Common myeloid progenitor, CD34-positive (primary cell): ENCODE results near the gene PEMT.
A peak's percentile ranks its signal among the peaks of the same experiment; 100 is the strongest.

Experiments used
- CTCF ChIA-PET: fragments of 350-600 bp; sonication (Branson Sonifier 250); formaldehyde crosslinking; loops from one replicate; lab custom pipeline; 2021; ENCODE audit warnings: antibody characterized with exemption; lab: Charles Lee
- POLR2A ChIA-PET: fragments of 350-600 bp; sonication (Branson Sonifier 250); formaldehyde crosslinking; loops from one replicate; lab custom pipeline; 2021; ENCODE audit warnings: antibody characterized with exemption; lab: Charles Lee
- DNase-seq, 3 donors: peaks; one replicate each; pipeline versions ENCODE4 v3.0.0 to v3.0.0-alpha.2; 2013
- H3K27ac ChIP-seq, 2 experiments: 1 replicate in 1 of 2; 2 replicates in 1 of 2; pipeline ENCODE4 v1.7.0; 2013; ENCODE audit warnings: inconsistent platforms in 2 of 2, low read length in 2 of 2, mild to moderate bottlenecking in 2 of 2, low read depth in 1 of 2, moderate library complexity in 1 of 2; ENCODE audit not compliant: severe bottlenecking in 2 of 2, insufficient read depth in 1 of 2, poor library complexity in 1 of 2
- H3K27me3 ChIP-seq, 5 experiments: replicated peaks in 2 of 5; 1 replicate in 3 of 5; 2 replicates in 2 of 5; pipeline versions ENCODE4 v1.6.1 to v1.7.0; 2013; ENCODE audit warnings: low read length in 4 of 5, mild to moderate bottlenecking in 2 of 5, moderate library complexity in 2 of 5, inconsistent platforms in 1 of 5; ENCODE audit not compliant: insufficient read depth in 5 of 5, control insufficient read depth in 4 of 5
- H3K36me3 ChIP-seq, 4 experiments: 1 replicate in 2 of 4; 2 replicates in 2 of 4; pipeline versions ENCODE4 v1.6.1 to v1.7.0; 2013; ENCODE audit warnings: low read length in 3 of 4, control low read depth in 1 of 4, mild to moderate bottlenecking in 1 of 4; ENCODE audit not compliant: control insufficient read depth in 4 of 4, insufficient read depth in 4 of 4
- H3K4me1 ChIP-seq, 4 experiments: 1 replicate in 3 of 4; 2 replicates in 1 of 4; pipeline versions ENCODE4 v1.6.1 to v1.7.1; 2013; ENCODE audit warnings: low read length in 3 of 4, mild to moderate bottlenecking in 3 of 4, control low read depth in 1 of 4, inconsistent platforms in 1 of 4, moderate library complexity in 1 of 4; ENCODE audit not compliant: control insufficient read depth in 4 of 4, insufficient read depth in 4 of 4; ENCODE audit errors: control extremely low read depth in 1 of 4
- H3K4me3 ChIP-seq, 7 experiments: 1 replicate in 4 of 7; 2 replicates in 3 of 7; pipeline versions ENCODE4 v1.5.1 to v1.7.0; 2013; ENCODE audit warnings: mild to moderate bottlenecking in 7 of 7, low read length in 6 of 7, moderate library complexity in 6 of 7, inconsistent platforms in 2 of 7, low read depth in 2 of 7, control low read depth in 1 of 7; ENCODE audit not compliant: insufficient read depth in 4 of 7, control insufficient read depth in 1 of 7; ENCODE audit errors: extremely low read depth in 1 of 7
- H3K9me3 ChIP-seq, 5 experiments: 1 replicate in 4 of 5; 2 replicates in 1 of 5; pipeline versions ENCODE4 v1.6.1 to v1.7.1; 2013; ENCODE audit warnings: low read length in 4 of 5, mild to moderate bottlenecking in 2 of 5, inconsistent platforms in 1 of 5, low read depth in 1 of 5, moderate library complexity in 1 of 5; ENCODE audit not compliant: control insufficient read depth in 4 of 5, insufficient read depth in 2 of 5; ENCODE audit errors: control extremely low read depth in 1 of 5
- WGBS: methylation state at CpG from one replicate; pipeline ENCODE4 v1.1.5; 2013; ENCODE audit not compliant: insufficient coverage; 5-methylcytosine and 5-hydroxymethylcytosine counted together

PEMT gene

DNA sequence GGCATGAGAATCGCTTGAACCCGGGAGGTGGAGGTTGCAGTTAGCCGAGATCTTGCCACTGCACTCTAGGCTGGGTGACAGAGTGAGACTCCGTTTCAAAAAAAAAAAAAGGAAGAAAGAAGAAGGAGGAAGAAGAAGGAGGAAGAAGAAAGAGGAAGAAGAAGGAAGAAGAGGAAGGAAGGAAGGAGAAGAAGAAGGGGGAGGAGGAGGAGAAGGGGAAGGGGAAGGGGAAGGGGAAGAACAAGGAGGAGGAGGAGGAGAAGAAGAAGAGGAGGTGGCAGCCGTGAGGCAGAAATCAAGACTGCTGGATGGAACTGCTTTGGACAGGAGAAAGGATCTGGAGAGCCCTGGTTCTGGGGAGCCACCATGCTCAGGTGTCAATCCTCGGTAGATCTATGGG, 29.7 kb upstream of the PEMT start:
- Histone ChIP-seq H3K27me3 (no peaks in the 10 kb centered on the region), H3K36me3 (no peaks in the 10 kb centered on the region), H3K4me1 (peaks cover 0 to 8% (median 2%) of the 10 kb centered on the region in 4 experiments), H3K27ac (no peak overlapping the region), H3K4me3 (no peak overlapping the region), H3K9me3 (no peaks in the 10 kb centered on the region)
- ChIA-PET CTCF (no interaction called here), POLR2A (no interaction called here)
- WGBS, result 70% methylated on average over 6 of the region's 6 CpGs
- DNase-seq, result no peak

DNA sequence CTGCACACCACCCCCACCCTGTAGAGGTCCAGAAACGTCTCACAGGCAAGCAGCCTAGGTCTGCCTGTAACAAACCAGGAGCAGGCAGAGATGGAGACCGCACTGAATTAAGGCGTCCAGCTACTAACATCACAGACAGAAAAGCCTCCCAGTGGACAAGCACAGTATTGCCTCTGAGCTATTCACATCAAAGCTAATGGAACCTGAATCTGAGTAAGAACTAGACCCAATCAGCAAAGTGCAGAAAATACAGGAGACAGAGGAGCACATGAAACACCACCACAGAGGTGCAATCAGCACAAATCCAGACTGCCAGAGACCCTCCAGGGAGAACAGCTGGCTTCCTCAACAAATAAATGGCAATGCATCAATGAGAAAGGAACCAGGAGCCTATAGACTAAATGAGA, 22.2 kb upstream of the PEMT start:
- ChIA-PET CTCF (interaction anchor here (0.6 to 3.0 kb wide), 14 partner anchors 10 to 259 kb away, joined by 3 to 18 read pairs (median 4); partner anchors contain the start of gene PEMT), POLR2A (no interaction called here)
- Histone ChIP-seq H3K4me1 (no peaks in the 10 kb centered on the region), H3K36me3 (no peaks in the 10 kb centered on the region), H3K9me3 (no peaks in the 10 kb centered on the region), H3K27me3 (no peaks in the 10 kb centered on the region), H3K4me3 (no peak overlapping the region), H3K27ac (no peak overlapping the region)
- 6% methylated on average over 3 of the region's 3 CpGs for WGBS
- peak; percentile 68 to 83 (median 79) for DNase-seq

DNA sequence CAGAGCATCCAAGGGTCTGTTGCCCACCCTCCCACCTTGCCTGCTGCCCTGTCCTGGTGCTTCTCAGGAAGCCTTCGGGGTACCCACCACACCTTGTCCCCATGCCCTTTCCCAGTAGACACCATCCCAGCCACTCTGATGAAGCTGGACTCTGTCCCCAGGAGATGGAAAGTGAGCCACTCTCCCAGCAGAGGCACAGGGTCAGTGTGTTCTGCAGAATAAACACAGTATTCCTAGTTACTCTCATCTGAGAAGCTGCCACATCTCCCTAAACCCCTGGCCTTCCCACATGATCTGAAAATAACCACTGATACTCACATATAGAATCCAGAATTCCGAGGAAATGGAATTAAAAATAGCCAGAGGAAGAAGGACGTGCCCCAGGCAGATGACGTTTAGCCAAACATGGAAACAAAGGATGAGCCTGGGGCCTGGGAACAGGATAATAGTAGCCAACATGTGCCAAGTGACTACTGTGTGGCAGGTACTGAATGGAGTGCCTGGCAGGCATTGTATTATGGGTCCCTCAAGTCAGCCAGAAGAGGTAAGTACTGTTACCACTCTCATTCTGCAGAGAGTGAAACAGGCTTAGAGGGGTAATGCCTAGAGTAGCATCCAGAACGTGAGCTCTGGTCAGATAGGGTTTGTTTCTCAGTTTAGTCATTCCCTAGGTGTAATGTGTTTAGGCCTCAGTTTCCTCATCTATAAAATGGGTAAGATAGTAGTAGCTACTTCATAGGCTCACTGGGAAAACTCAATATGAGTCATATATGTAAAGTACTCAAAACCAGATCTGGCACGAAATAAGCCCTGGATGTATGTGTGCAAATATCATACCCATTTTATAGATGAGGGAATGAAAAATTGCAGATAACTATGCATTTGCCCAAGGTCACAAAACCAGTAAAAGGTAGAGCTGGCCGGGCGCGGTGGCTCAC, 20.8 kb upstream of the PEMT start:
- H3K27me3 ChIP-seq, result no peaks in the 10 kb centered on the region
- ChIA-PET CTCF (interaction anchor here (0.6 to 3.0 kb wide), 7 partner anchors 8 to 257 kb away, joined by 3 to 18 read pairs (median 5); partner anchors contain the start of gene PEMT), POLR2A (no interaction called here)
- WGBS, result 92% methylated on average over 8 of the region's 9 CpGs
- no peak overlapping the region for H3K4me3 ChIP-seq
- H3K27ac ChIP-seq, result no peak overlapping the region
- H3K9me3 ChIP-seq, result no peaks in the 10 kb centered on the region
- H3K36me3 ChIP-seq, result no peaks in the 10 kb centered on the region
- DNase-seq, result no peak
- H3K4me1 ChIP-seq, result no peaks in the 10 kb centered on the region

DNA sequence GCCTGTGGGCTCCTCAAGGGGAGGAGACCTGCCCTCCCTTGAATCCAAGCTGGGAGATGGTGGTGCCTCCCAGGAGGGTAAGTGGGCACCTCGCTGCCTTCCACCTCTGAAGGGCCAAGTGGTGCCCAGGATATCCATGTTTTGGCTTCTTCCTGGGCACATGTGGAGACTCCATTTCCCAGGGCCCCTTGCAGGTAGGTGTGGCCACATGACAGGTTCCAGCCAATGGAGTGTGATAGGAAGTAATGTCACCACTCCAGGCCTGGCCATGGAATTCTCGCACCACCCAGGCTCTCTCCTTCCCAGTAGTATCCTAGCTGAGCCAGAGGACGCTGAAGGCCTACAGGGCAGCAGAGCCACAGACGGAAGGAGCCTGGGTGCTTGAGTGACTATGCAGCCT, 17.6 kb upstream of the PEMT start:
- WGBS, result 86% methylated on average over 4 of the region's 4 CpGs
- no peak overlapping the region for H3K27ac ChIP-seq
- CTCF ChIA-PET, result interaction anchor here (1.1 to 1.7 kb wide), 2 partner anchors 11 to 254 kb away, joined by 4 to 6 read pairs; no protein-coding TSS in a partner anchor
- no peaks in the 10 kb centered on the region for H3K27me3 ChIP-seq
- no peaks in the 10 kb centered on the region for H3K9me3 ChIP-seq
- H3K36me3 ChIP-seq, result no peaks in the 10 kb centered on the region
- POLR2A ChIA-PET, result no interaction called here
- no peak overlapping the region for H3K4me3 ChIP-seq
- no peak for DNase-seq
- no peaks in the 10 kb centered on the region for H3K4me1 ChIP-seq

DNA sequence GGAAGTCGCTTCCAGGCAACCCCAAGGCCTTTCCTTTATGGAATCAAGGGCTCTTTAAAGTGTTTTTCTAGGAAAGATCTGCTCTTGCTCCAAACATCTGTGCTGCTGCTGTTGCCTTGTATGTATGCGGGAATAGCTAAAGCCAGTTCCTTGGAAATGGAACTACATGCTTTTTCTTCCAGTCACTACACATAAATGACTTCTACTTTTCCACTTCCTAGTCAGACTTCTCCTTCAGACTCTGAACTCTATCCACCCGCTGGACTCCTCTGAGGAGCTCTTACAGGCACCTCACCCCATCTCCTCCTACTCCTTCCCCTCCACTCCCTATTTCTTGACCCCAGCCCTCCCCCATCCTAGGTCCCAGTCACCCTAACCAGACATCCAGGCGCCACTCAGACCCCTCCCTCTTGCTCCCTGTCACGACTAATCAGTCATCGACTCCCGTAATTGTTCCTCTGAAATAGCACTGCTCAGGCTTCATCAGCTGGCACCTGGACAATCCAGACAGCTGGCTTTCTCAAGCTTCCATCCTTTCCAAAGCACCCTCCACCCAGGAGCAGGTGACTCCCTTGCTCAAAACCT, 15.0 kb upstream of the PEMT start:
- CTCF ChIA-PET, result interaction anchor here (0.9 kb wide), 1 partner anchor 13 kb away, joined by 3 read pairs; no protein-coding TSS in a partner anchor
- no peak overlapping the region for H3K27ac ChIP-seq
- no peaks in the 10 kb centered on the region for H3K27me3 ChIP-seq
- no peaks in the 10 kb centered on the region for H3K4me1 ChIP-seq
- H3K4me3 ChIP-seq, result no peak overlapping the region
- POLR2A ChIA-PET, result no interaction called here
- 98% methylated on average over 6 of the region's 7 CpGs for WGBS
- no peaks in the 10 kb centered on the region for H3K36me3 ChIP-seq
- no peak for DNase-seq
- H3K9me3 ChIP-seq, result no peaks in the 10 kb centered on the region

DNA sequence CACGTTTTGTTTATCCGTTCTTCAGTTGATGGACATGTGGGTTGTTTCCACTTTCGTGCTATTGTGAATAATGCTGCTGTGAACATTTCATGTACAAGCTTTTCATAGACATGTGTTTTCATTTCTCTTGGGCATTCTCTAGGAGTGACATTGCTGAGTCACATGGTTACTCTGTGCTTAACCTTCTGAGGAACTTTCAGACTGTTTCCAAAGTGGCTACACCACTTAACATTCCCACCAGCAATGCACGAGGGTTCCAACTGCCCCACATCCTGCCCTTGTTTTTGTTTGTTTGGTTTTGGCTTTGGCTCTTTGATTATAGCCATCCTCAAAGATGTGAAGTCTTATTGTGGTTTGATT, 14.2 kb upstream of the PEMT start:
- WGBS, result 100% methylated on average over 3 of the region's 4 CpGs
- no peak overlapping the region for H3K27ac ChIP-seq

More for the DNA sequence above, 14.2 kb upstream of the PEMT start:
- no peaks in the 10 kb centered on the region for H3K4me1 ChIP-seq
- H3K4me3 ChIP-seq, result no peak overlapping the region
- H3K9me3 ChIP-seq, result no peaks in the 10 kb centered on the region
- H3K36me3 ChIP-seq, result no peaks in the 10 kb centered on the region
- ChIA-PET POLR2A (no interaction called here), CTCF (no interaction called here)
- no peaks in the 10 kb centered on the region for H3K27me3 ChIP-seq
- DNase-seq, result no peak
